GM12872 (cell line): ENCODE measurements around the gene KCND3.

ENCODE experiments used
- TF ChIP-seq, protein P1 (sequence below): IDR thresholded peaks from 3 replicates; pipeline ENCODE4 v1.5.1; 2011; ENCODE audit warnings: low read depth, mild to moderate bottlenecking, low read length, moderate library complexity; ENCODE audit not compliant: insufficient read depth

Gene KCND3

DNA sequence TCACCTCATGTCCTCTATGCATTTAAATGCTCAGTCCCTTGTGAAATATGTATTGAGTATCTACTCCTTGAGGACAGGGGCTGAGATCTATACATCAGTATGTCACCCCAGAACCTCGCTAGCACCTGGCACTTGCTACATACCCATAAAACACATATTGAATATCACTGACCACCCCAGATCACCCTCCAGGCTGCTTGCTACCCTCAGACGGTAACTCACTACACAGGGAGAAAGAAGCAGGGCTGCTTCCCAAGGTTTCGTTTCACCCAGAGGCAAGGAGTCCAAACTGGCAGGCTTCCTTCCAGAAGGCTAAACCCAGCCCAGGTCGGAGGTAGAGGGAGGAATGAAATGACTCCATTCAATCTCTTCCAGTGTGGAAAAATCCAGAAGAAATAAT, 258.8 kb downstream of the KCND3 start:
- TF ChIP-seq, protein P1, sequence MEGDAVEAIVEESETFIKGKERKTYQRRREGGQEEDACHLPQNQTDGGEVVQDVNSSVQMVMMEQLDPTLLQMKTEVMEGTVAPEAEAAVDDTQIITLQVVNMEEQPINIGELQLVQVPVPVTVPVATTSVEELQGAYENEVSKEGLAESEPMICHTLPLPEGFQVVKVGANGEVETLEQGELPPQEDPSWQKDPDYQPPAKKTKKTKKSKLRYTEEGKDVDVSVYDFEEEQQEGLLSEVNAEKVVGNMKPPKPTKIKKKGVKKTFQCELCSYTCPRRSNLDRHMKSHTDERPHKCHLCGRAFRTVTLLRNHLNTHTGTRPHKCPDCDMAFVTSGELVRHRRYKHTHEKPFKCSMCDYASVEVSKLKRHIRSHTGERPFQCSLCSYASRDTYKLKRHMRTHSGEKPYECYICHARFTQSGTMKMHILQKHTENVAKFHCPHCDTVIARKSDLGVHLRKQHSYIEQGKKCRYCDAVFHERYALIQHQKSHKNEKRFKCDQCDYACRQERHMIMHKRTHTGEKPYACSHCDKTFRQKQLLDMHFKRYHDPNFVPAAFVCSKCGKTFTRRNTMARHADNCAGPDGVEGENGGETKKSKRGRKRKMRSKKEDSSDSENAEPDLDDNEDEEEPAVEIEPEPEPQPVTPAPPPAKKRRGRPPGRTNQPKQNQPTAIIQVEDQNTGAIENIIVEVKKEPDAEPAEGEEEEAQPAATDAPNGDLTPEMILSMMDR: no peak

DNA sequence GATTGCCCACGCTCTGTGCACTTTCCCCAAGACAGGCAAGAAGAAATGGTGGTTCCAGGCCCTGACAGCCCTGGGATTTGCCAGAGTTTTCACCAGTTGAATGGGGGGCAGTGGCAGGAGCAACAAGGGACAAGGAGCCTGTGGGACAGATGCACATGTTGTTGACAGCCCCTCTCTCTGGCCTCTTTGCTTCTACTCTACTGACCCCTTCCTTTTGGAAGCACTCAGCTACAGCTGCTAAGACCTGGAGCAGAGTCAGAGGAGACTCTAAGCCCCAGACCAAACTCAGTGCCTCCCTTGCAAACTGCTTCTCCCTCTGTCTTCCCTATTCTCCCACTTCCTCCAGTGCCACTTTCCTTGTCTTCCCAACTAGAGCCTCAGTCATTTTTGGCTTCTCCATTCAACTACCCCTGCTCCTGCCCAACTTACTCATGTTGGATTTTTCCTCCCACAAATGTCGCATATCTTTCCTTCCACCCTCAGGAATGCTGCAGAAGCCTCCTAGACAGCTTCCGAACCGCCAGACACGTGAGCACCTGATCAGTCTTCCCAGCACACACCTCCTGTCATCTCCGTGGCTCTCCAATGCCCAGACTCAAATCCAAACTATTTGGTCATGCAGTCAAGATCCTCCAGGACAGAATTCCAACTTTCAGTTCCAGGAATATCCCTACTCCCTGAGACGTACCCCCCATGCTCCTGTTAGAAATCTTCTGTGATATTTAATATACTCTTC, 259.4 kb downstream of the KCND3 start:
- TF ChIP-seq, protein P1: no peak

DNA sequence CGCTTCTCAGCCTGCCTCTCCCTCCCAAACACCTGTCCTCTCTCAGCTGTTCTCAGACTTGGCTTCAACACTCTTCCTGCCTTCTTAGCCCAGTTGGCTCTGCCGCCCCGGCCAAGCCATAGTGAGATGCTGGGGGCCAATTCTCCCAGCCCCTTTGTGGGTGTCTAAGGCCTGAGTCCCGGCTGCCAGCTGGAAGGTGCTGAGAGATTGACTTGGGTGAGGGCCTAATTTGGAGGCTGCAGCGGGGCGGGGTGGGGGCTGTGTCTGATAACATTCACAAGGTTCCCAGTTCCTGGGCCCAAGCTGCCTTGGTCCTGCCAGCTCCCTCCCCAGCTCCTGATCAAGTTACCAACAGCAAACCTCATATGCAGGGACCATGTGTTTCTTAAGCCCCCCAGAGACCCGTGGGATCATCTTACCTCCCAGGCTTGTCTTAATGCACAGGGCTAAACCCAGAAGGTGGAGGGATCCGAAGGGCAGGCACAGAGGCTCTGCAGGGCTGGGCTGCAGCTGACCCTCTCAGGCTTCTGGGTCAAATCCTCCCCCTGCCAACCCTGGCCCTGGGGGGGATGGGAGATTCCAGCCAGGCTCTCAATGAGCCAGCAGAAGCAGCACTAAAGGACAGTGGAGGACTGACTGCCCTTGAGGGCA, 260.1 kb downstream of the KCND3 start:
- TF ChIP-seq, protein P1: no peak

GRCh38 chr1:111727056-111727455, 262.4 kb downstream of the KCND3 start:
- TF ChIP-seq, protein P1: no peak

DNA sequence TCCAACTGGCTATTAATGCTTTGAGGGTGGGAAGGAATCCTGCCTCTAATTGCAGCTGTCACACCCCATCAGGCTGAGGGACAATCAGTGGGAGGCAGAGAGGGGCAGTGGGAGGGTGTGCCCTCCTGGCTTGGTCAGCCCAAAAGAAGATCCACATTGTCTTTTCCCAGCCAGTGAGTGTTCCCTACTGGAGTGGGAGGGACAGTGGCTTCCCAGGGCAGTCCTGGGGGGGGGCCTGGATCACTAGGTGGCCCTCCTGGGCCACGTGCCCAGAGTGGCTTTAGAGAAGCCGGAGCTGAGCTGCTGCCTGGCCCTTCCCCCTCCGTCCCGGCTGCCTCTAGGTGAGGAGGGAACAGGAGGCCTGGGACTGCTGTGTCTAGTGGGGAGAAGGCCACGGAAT, 264.3 kb downstream of the KCND3 start:
- TF ChIP-seq, protein P1: no peak

GRCh38 chr1:111723871-111724270, 265.6 kb downstream of the KCND3 start:
- TF ChIP-seq, protein P1: no peak

DNA sequence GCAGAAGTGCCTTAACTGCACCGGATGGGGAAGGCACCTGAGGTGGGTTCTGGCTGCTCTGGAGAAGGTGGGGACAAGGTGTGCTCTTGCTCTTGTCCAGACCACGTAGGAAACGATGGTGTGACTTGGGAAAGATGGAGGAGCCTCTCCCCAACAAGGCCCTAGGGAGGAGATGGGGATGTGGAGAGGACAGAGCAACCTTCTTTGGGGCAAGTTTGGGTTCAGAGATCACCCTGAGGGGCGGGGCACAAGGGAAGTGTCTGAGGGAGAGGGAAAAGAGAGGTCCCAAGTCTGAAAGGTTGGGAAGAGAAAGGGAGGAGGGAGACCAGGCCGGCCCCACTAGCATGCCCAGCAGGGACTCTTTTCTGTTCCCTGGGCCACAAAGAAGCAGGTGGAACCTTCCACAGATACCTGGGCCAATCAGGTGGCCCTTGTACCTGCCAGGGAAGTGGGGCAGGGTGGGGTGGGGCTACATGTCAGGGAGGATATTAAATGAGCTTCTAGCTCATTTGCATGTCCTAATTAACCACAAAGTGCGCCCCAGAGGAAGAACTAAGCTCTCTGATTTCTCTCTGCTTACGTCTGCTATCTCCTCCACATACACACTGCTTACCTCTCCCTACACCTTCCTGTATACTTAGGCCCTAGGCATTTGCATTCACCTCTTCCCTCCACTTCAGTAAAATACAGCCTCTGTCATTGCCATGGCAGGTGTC, 266.2 kb downstream of the KCND3 start:
- TF ChIP-seq, protein P1: no peak
